ENCODE results near the gene PEX10.
A peak's percentile ranks its signal among the peaks of the same experiment; 100 is the strongest.

- TF ChIP-seq POLR2AphosphoS5 (IDR thresholded peaks at IDR 0.05) (peak; percentile 80), MXI1 (conservative IDR thresholded peaks at IDR 0.05; ENCODE audit: poor library complexity, severe bottlenecking) (peak; percentile 99)
Observed at GRCh38 chr1:2412395-2412772, at the start of gene PEX10.

Data from neural cell (in vitro differentiated cells).